GM12878 (cell line): ENCODE measurements around the gene GH2. TPM values are rescaled to one million over a fixed set of nuclear protein-coding genes. Genes with fewer than 3 reads are reported as not detected.
A peak's percentile ranks its signal among the peaks of the same experiment; 100 is the strongest.

Experiments
- BACH1 ChIP-seq: fragments of 450-650 bp; IDR thresholded peaks from 2 replicates; pipeline ENCODE4 v1.6.1; 2017; ENCODE audit warnings: mild to moderate bottlenecking, borderline replicate concordance
- BCL11A ChIP-seq: IDR thresholded peaks from 2 replicates; pipeline ENCODE4 v1.6.1; 2011; ENCODE audit warnings: low read depth, low read length
- EED ChIP-seq: sonication (generic); IDR thresholded peaks from 2 replicates; pipeline ENCODE4 v1.6.1; 2016; ENCODE audit warnings: antibody characterized with exemption, low read depth
- EP300 ChIP-seq, 2 experiments: fragments of 150-350 bp in 1 of 2; IDR thresholded peaks; 2 replicates each; pipeline ENCODE4 v1.6.1; 2011 to 2012; ENCODE audit warnings: low read depth in 2 of 2, low read length in 2 of 2, borderline replicate concordance in 1 of 2, improper control_type of control experiment in 1 of 2, inconsistent platforms in 1 of 2; ENCODE audit not compliant: control insufficient read depth in 1 of 2
- ESRRA ChIP-seq: IDR thresholded peaks from 2 replicates; pipeline ENCODE4 v1.6.1; 2012; ENCODE audit warnings: mild to moderate bottlenecking, low read length, improper control_type of control experiment
- HCFC1 ChIP-seq: fragments of 150-350 bp; IDR thresholded peaks from 2 replicates; pipeline ENCODE4 v1.6.1; 2014; ENCODE audit warnings: low read length
- HSF1 ChIP-seq: fragments of 150-350 bp; IDR thresholded peaks from 2 replicates; pipeline ENCODE4 v1.6.1; 2014; ENCODE audit warnings: mild to moderate bottlenecking, low read depth, low read length
- IKZF1 ChIP-seq: fragments of 450-650 bp; conservative IDR thresholded peaks from 2 replicates; pipeline ENCODE4 v1.6.1; 2017; ENCODE audit warnings: antibody characterized with exemption, mild to moderate bottlenecking
- KDM1A ChIP-seq: fragments of 200-600 bp; sonication (generic); IDR thresholded peaks from 2 replicates; pipeline ENCODE4 v1.6.1; 2016; ENCODE audit warnings: borderline replicate concordance
- MEF2B ChIP-seq: fragments of 450-650 bp; IDR thresholded peaks from 2 replicates; pipeline ENCODE4 v1.6.1; 2018; ENCODE audit warnings: mild to moderate bottlenecking, moderate library complexity; ENCODE audit not compliant: partially characterized antibody, poor library complexity, severe bottlenecking
- MLLT1 ChIP-seq: fragments of 450-650 bp; IDR thresholded peaks from 2 replicates; pipeline ENCODE4 v1.6.1; 2016; ENCODE audit warnings: mild to moderate bottlenecking
- MTA3 ChIP-seq: IDR thresholded peaks from 2 replicates; pipeline ENCODE4 v1.6.1; 2012; ENCODE audit warnings: low read length, inconsistent platforms, borderline replicate concordance
- MXI1 ChIP-seq: fragments of 150-350 bp; IDR thresholded peaks from 2 replicates; pipeline ENCODE4 v1.6.1; 2011; ENCODE audit warnings: low read depth, mild to moderate bottlenecking, inconsistent platforms, low read length, improper control_type of control experiment
- MYC ChIP-seq: IDR thresholded peaks from 2 replicates; pipeline ENCODE4 v1.6.1; 2011; ENCODE audit warnings: mild to moderate bottlenecking, low read length, moderate library complexity, inconsistent platforms; ENCODE audit not compliant: insufficient read depth, insufficient replicate concordance, insufficient read length, severe bottlenecking
- PBX3 ChIP-seq: IDR thresholded peaks from 2 replicates; pipeline ENCODE4 v1.6.1; 2011; ENCODE audit warnings: mild to moderate bottlenecking, low read depth, low read length, moderate library complexity; ENCODE audit not compliant: insufficient replicate concordance
- RELA ChIP-seq: fragments of 450-650 bp; IDR thresholded peaks from 2 replicates; pipeline ENCODE4 v1.8.0; 2014; ENCODE audit warnings: borderline replicate concordance; ENCODE audit not compliant: partially characterized antibody
- RUNX3 ChIP-seq: IDR thresholded peaks from 2 replicates; pipeline ENCODE4 v1.6.1; 2012; ENCODE audit warnings: low read length, inconsistent platforms
- SMAD5 ChIP-seq: IDR thresholded peaks from 2 replicates; pipeline ENCODE4 v1.6.1; 2016; ENCODE audit warnings: antibody characterized with exemption, low read depth
- SMARCA5 ChIP-seq: fragments of 450-650 bp; IDR thresholded peaks from 2 replicates; pipeline ENCODE4 v1.6.1; 2017; ENCODE audit warnings: mild to moderate bottlenecking
- SMC3 ChIP-seq: IDR thresholded peaks from 2 replicates; pipeline ENCODE4 v1.6.1; 2011; ENCODE audit warnings: low read length, improper control_type of control experiment, borderline replicate concordance
- TAF1 ChIP-seq: IDR thresholded peaks from 2 replicates; pipeline ENCODE4 v1.6.1; 2011; ENCODE audit warnings: mild to moderate bottlenecking, low read depth, low read length, borderline replicate concordance
- YBX1 ChIP-seq: fragments of 450-650 bp; IDR thresholded peaks from 2 replicates; pipeline ENCODE4 v1.6.1; 2016; ENCODE audit warnings: antibody characterized with exemption
- ZBTB4 ChIP-seq: fragments of 450-650 bp; formaldehyde crosslinking; IDR thresholded peaks from 2 replicates; pipeline ENCODE4 v1.4.0; 2022; ENCODE audit warnings: mild to moderate bottlenecking, moderate library complexity
- ZNF274 ChIP-seq: IDR thresholded peaks from one replicate; pipeline ENCODE4 v1.8.0; 2011; ENCODE audit not compliant: insufficient read length, insufficient read depth
- polyA plus RNA-seq, 11 experiments: library from polyadenylated mRNA; depleted of rRNA in 4 of 11; unstranded in 6 of 11; stranded (reverse) in 5 of 11; fragments of >200 nt; fragmentation: Nextera tagmentation in 4 of 11; fragmentation: Illumina TruSeq in 1 of 11; extraction: Ambion mirVana in 4 of 11; extraction: Trizol in 1 of 11; gene quantifications; 1 replicate in 1 of 11; 2 replicates in 10 of 11; pipeline versions ENCODE4 v1.2.1 to v1.2.3, GENCODE V29; 2011 to 2016; ENCODE audit warnings: inconsistent platforms in 2 of 11, missing spikeins in 2 of 11, low read depth in 1 of 11
- total RNA-seq, 4 experiments: library from RNA; depleted of rRNA in 3 of 4; stranded (reverse); fragments of >200 nt in 3 of 4; fragmentation: Illumina TruSeq in 1 of 4; extraction: Trizol in 1 of 4; gene quantifications; 2 replicates each; pipeline versions ENCODE4 v1.2.1 to v1.2.3, GENCODE V29; 2013 to 2021

GH2 gene
- total and polyA plus RNA-seq, 10 of the 15 experiments (the other 5 are each of a cell fraction or from before 2014, with no cell fraction given): not detected

GRCh38 chr17:63834431-63835166 lies 47.1 kb downstream of the GH2 start (continued):
- TF ChIP-seq ZBTB4 (CRISPR knock-in tag): no peak
- no peak for TF ChIP-seq SMAD5
- 0 out of 2 replicates have a peak, but pooled peaks have one; percentile 42 for TF ChIP-seq MLLT1
- no peak for TF ChIP-seq BACH1
- no peak for TF ChIP-seq RELA
- TF ChIP-seq SMC3: peak; percentile 25; the same call in 1 of the 2 replicates
- TF ChIP-seq HCFC1: no peak
- TF ChIP-seq ZNF274: no peak
- TF ChIP-seq EED: no peak
- TF ChIP-seq MXI1: 0 out of 2 replicates have a peak, but pooled peaks have one; percentile 16
- TF ChIP-seq MEF2B: no peak
- TF ChIP-seq YBX1: no peak
- TF ChIP-seq ESRRA: no peak
- TF ChIP-seq RUNX3: peak; percentile 76
- TF ChIP-seq PBX3: no peak
- no peak for TF ChIP-seq MTA3
- peak; percentile 25; the same call in 1 of the 2 replicates for TF ChIP-seq SMARCA5
- TF ChIP-seq TAF1: no peak
- TF ChIP-seq BCL11A: no peak
- TF ChIP-seq KDM1A: no peak
- no peak for TF ChIP-seq MYC
- no peak; the same call in 1 of the 2 replicates for TF ChIP-seq IKZF1
- TF ChIP-seq EP300 (IDR thresholded peaks at IDR 0.05; ENCODE audit: borderline replicate concordance in 1 of 2, control insufficient read depth in 1 of 2, low read depth in 2 of 2, low read length in 2 of 2): no peak
- TF ChIP-seq HSF1: no peak
